Smooth muscle cell (in vitro differentiated cells): ENCODE results near the gene CCDC197. TPM values are rescaled to one million over a fixed set of nuclear protein-coding genes. Genes with fewer than 3 reads are reported as not detected.
A peak's percentile ranks its signal among the peaks of the same experiment; 100 is the strongest.

Source experiments
- DNase-seq: peaks from one replicate; lab custom pipeline; 2025; ENCODE audit not compliant: unreplicated experiment; lab: John Stamatoyannopoulos, UW
- H2AFZ ChIP-seq: fragments of 200-600 bp; sonication (generic); 2 replicates; pipeline ENCODE4 v1.6.0; 2016; ENCODE audit warnings: antibody characterized with exemption, low read depth, mild to moderate bottlenecking
- H3F3A ChIP-seq: fragments of 200-600 bp; sonication (generic); 2 replicates; pipeline ENCODE4 v1.6.0; 2017; ENCODE audit warnings: antibody characterized with exemption, low read depth
- H3K27ac ChIP-seq: fragments of 200-600 bp; sonication (generic); 2 replicates; pipeline ENCODE4 v1.5.1; 2016; ENCODE audit warnings: low read depth, mild to moderate bottlenecking
- H3K27me3 ChIP-seq: fragments of 200-600 bp; sonication (generic); 2 replicates; pipeline ENCODE4 v1.6.1; 2016; ENCODE audit warnings: low read depth, mild to moderate bottlenecking
- H3K36me3 ChIP-seq: fragments of 200-600 bp; sonication (generic); 2 replicates; pipeline ENCODE4 v1.5.1; 2016; ENCODE audit warnings: low read depth
- H3K4me1 ChIP-seq: fragments of 200-600 bp; sonication (generic); 2 replicates; pipeline ENCODE4 v1.5.1; 2016; ENCODE audit warnings: low read depth
- H3K4me2 ChIP-seq: fragments of 200-600 bp; sonication (generic); 2 replicates; pipeline ENCODE4 v1.6.0; 2016; ENCODE audit warnings: mild to moderate bottlenecking
- H3K4me3 ChIP-seq: fragments of 200-600 bp; sonication (generic); 2 replicates; pipeline ENCODE4 v1.5.1; 2016; ENCODE audit warnings: mild to moderate bottlenecking
- H3K79me2 ChIP-seq: fragments of 200-600 bp; sonication (generic); 2 replicates; pipeline ENCODE4 v1.6.0; 2016; ENCODE audit warnings: low read depth, mild to moderate bottlenecking
- H3K9ac ChIP-seq: fragments of 200-600 bp; sonication (generic); 2 replicates; pipeline ENCODE4 v1.6.0; 2016; ENCODE audit warnings: low read depth
- H3K9me3 ChIP-seq: fragments of 200-600 bp; sonication (generic); replicated peaks from 2 replicates; pipeline ENCODE4 v1.5.1; 2016; ENCODE audit warnings: low read depth
- H4K20me1 ChIP-seq: fragments of 200-600 bp; sonication (generic); 2 replicates; pipeline ENCODE4 v1.6.0; 2016; ENCODE audit warnings: low read depth
- WGBS: methylation state at CpG from one replicate; pipeline ENCODE4 v1.1.7; 2016; ENCODE audit warnings: low lambda C conversion rate; 5-methylcytosine and 5-hydroxymethylcytosine counted together
- polyA plus RNA-seq: library from polyadenylated mRNA; unstranded; fragments of >200 nt; fragmentation: Nextera tagmentation; extraction: Ambion mirVana; gene quantifications from 2 replicates; pipeline ENCODE4 v1.2.1, GENCODE V29; 2016
- total RNA-seq: library from RNA; depleted of rRNA; stranded (reverse); fragments of >200 nt; gene quantifications from 2 replicates; pipeline ENCODE4 v1.2.3, GENCODE V29; 2014
- TF ChIP-seq, protein P1 (sequence below): fragments of 200-600 bp; sonication (generic); IDR thresholded peaks from 2 replicates; pipeline ENCODE4 v1.5.1; 2017; ENCODE audit warnings: borderline replicate concordance, mild to moderate bottlenecking, antibody characterized with exemption; ENCODE audit not compliant: insufficient read depth, poor library complexity, severe bottlenecking

Gene CCDC197
- total and polyA plus RNA-seq, 2 experiments from 2014 or later = not detected

- H3K9me3 ChIP-seq = no peaks in the 10 kb centered on the region
- no peaks in the 10 kb centered on the region for H3K36me3 ChIP-seq
- DNase-seq = no peak
- H3K4me3 ChIP-seq = no peak overlapping the region
- H2AFZ ChIP-seq = no peak overlapping the region
- TF ChIP-seq, protein P1, sequence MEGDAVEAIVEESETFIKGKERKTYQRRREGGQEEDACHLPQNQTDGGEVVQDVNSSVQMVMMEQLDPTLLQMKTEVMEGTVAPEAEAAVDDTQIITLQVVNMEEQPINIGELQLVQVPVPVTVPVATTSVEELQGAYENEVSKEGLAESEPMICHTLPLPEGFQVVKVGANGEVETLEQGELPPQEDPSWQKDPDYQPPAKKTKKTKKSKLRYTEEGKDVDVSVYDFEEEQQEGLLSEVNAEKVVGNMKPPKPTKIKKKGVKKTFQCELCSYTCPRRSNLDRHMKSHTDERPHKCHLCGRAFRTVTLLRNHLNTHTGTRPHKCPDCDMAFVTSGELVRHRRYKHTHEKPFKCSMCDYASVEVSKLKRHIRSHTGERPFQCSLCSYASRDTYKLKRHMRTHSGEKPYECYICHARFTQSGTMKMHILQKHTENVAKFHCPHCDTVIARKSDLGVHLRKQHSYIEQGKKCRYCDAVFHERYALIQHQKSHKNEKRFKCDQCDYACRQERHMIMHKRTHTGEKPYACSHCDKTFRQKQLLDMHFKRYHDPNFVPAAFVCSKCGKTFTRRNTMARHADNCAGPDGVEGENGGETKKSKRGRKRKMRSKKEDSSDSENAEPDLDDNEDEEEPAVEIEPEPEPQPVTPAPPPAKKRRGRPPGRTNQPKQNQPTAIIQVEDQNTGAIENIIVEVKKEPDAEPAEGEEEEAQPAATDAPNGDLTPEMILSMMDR = no peak
- H3K27ac ChIP-seq = no peak overlapping the region
- H3F3A ChIP-seq = no peaks in the 10 kb centered on the region
- no peaks in the 10 kb centered on the region for H3K27me3 ChIP-seq
- 74% methylated on average over 10 of the region's 10 CpGs for WGBS
- H3K4me1 ChIP-seq = peaks cover 22% of the 10 kb centered on the region
- H3K9ac ChIP-seq = no peak overlapping the region
- H3K4me2 ChIP-seq = no peak overlapping the region
- H4K20me1 ChIP-seq = no peaks in the 10 kb centered on the region
- H3K79me2 ChIP-seq = no peaks in the 10 kb centered on the region
Measured at GRCh38 chr14:93982230-93983007, 14.7 kb upstream of the CCDC197 start.

- Histone ChIP-seq H3K36me3 (no peaks in the 10 kb centered on the region), H3K27ac (no peak overlapping the region), H3K4me1 (peaks cover 22% of the 10 kb centered on the region), H4K20me1 (no peaks in the 10 kb centered on the region), H3K4me2 (peak overlapping the region; percentile 29), H3K27me3 (no peaks in the 10 kb centered on the region), H2AFZ (no peak overlapping the region), H3K9me3 (no peaks in the 10 kb centered on the region), H3K4me3 (no peak overlapping the region), H3K9ac (no peak overlapping the region), H3K79me2 (no peaks in the 10 kb centered on the region), H3F3A (no peaks in the 10 kb centered on the region)
- no peak for DNase-seq
- TF ChIP-seq, protein P1 = no peak
- 59% methylated on average over 3 of the region's 3 CpGs for WGBS
Measured at GRCh38 chr14:93984070-93984469, 13.0 kb upstream of the CCDC197 start.

DNA sequence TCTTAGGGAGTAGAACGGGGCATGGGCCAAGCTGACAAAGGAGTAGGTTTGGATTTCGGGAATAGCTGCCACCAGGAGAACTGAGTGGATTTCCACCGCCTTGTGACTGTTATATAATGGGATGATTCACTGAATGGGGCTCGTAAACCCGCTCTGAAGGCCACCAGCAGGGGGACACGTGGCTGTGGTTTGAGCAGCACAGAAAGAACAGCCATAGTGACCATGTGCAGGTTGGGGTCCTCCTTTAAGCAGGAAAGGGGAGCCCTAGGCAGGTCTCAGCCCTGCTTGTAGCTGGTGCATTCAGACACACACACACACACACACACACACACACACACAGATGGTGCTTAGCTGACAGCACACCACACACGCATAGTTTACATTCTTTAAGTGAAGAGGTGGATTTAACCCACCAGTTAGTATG lies 12.1 kb upstream of the CCDC197 start:
- no peaks in the 10 kb centered on the region for H3K9me3 ChIP-seq
- no peaks in the 10 kb centered on the region for H3K36me3 ChIP-seq
- H3K9ac ChIP-seq = no peak overlapping the region
- peaks cover 22% of the 10 kb centered on the region for H3K4me1 ChIP-seq
- H3K27me3 ChIP-seq = no peaks in the 10 kb centered on the region
- no peak overlapping the region for H2AFZ ChIP-seq
- peak; percentile 21 for DNase-seq
- no peaks in the 10 kb centered on the region for H3F3A ChIP-seq
- no peak overlapping the region for H3K4me3 ChIP-seq
- WGBS = 15% methylated on average over 7 of the region's 7 CpGs
- TF ChIP-seq, protein P1 = peak; percentile 55
- peak overlapping the region; percentile 29 for H3K4me2 ChIP-seq
- H3K79me2 ChIP-seq = no peaks in the 10 kb centered on the region
- H3K27ac ChIP-seq = peak overlapping the region; percentile 38
- no peaks in the 10 kb centered on the region for H4K20me1 ChIP-seq

- no peaks in the 10 kb centered on the region for H4K20me1 ChIP-seq
- H3K79me2 ChIP-seq = no peaks in the 10 kb centered on the region
- no peak overlapping the region for H3K4me2 ChIP-seq
- no peak overlapping the region for H3K27ac ChIP-seq
- H2AFZ ChIP-seq = no peak overlapping the region
- TF ChIP-seq, protein P1 = no peak
- H3K4me3 ChIP-seq = no peak overlapping the region
- DNase-seq = no peak
- peaks cover 20% of the 10 kb centered on the region for H3K4me1 ChIP-seq
- no peaks in the 10 kb centered on the region for H3K9me3 ChIP-seq
- H3K36me3 ChIP-seq = no peaks in the 10 kb centered on the region
- no peak overlapping the region for H3K9ac ChIP-seq
- no peaks in the 10 kb centered on the region for H3K27me3 ChIP-seq
- 75% methylated on average over 9 of the region's 9 CpGs for WGBS
- H3F3A ChIP-seq = no peaks in the 10 kb centered on the region
Measured at GRCh38 chr14:93986955-93987354, 10.1 kb upstream of the CCDC197 start.
